GM12878 (cell line): ENCODE data around the gene S100A9. TPM values are rescaled to one million over a fixed set of nuclear protein-coding genes. Genes with fewer than 3 reads are reported as not detected.

Experiments used
- ATAC-seq: fragments of 200-7000 bp; cut with Tn5 transposase; 3 replicates; pipeline ENCODE4 v1.9.1; 2020; ENCODE audit warnings: mild to moderate bottlenecking, moderate library complexity
- BruUV-seq: library from RNA; stranded (reverse); fragments of 400-500 nt; replicated peaks from 2 replicates; lab custom pipeline; 2021; lab: Mats Ljungman, UMichigan
- CTCF ChIA-PET: fragments of 300-600 bp; sonication (Branson Sonifier 250); formaldehyde crosslinking; extraction: SDS; loops from one replicate; lab custom pipeline; 2021; ENCODE audit warnings: inconsistent platforms; lab: Yijun Ruan, JAX
- POLR2A ChIA-PET: fragments of 350-600 bp; formaldehyde crosslinking; extraction: SDS; loops from one replicate; lab custom pipeline; 2021; ENCODE audit warnings: inconsistent platforms; lab: Charles Lee
- RAD21 ChIA-PET: fragments of 300-600 bp; sonication (Branson Sonifier 250); formaldehyde crosslinking; loops from one replicate; lab custom pipeline; 2023; ENCODE audit warnings: antibody characterized with exemption; ENCODE audit not compliant: unreplicated experiment; lab: Charles Lee
- SMC1A ChIA-PET: fragments of 300-600 bp; sonication (Branson Sonifier 250); formaldehyde crosslinking; loops from one replicate; lab custom pipeline; 2023; ENCODE audit not compliant: unreplicated experiment, uncharacterized antibody; lab: Charles Lee
- DNase-seq: peaks from one replicate; pipeline ENCODE4 v3.0.0-alpha.2; 2011; ENCODE audit warnings: low read depth, low spot score
- FAIRE-seq: peaks from 3 replicates; lab custom pipeline; 2011; peaks lifted over from hg19 to GRCh38; lab: Jason Lieb, UNC
- H2AFZ ChIP-seq: 2 replicates; pipeline ENCODE4 v1.6.0; 2011; ENCODE audit warnings: low read depth, low read length, control low read depth; ENCODE audit not compliant: control insufficient read depth
- H3K27ac ChIP-seq: 2 replicates; pipeline ENCODE4 v1.5.1; 2011; ENCODE audit warnings: control low read depth; ENCODE audit not compliant: control insufficient read depth, insufficient read depth
- H3K27me3 ChIP-seq, 2 experiments: replicated peaks in 1 of 2; 2 replicates each; pipeline versions ENCODE4 v1.6.0 to v1.6.1; 2011; ENCODE audit warnings: low read length in 1 of 2; ENCODE audit not compliant: control insufficient read depth in 2 of 2, insufficient read depth in 2 of 2
- H3K36me3 ChIP-seq, 2 experiments: 2 replicates each; pipeline ENCODE4 v1.5.1; 2011; ENCODE audit warnings: low read length in 1 of 2; ENCODE audit not compliant: control insufficient read depth in 2 of 2, insufficient read depth in 2 of 2
- H3K4me1 ChIP-seq: 2 replicates; pipeline ENCODE4 v1.6.1; 2011; ENCODE audit warnings: mild to moderate bottlenecking, low read length, moderate library complexity, mixed read lengths; ENCODE audit not compliant: control insufficient read depth, insufficient read depth
- H3K4me2 ChIP-seq: 2 replicates; pipeline ENCODE4 v1.6.0; 2011; ENCODE audit warnings: control low read depth; ENCODE audit not compliant: control insufficient read depth, insufficient read depth
- H3K4me3 ChIP-seq: fragments of 200-600 bp; sonication (generic); 2 replicates; pipeline ENCODE4 v1.5.1; 2016
- H3K79me2 ChIP-seq: 2 replicates; pipeline ENCODE4 v1.6.0; 2011; ENCODE audit warnings: low read length; ENCODE audit not compliant: control insufficient read depth, insufficient read depth
- H3K9ac ChIP-seq: 2 replicates; pipeline ENCODE4 v1.8.0; 2011; ENCODE audit warnings: low read length, control low read depth, mixed read lengths; ENCODE audit not compliant: control insufficient read depth, insufficient read depth
- H3K9me3 ChIP-seq: replicated peaks from 3 replicates; pipeline ENCODE4 v1.5.1; 2011; ENCODE audit warnings: mild to moderate bottlenecking, low read length; ENCODE audit not compliant: control insufficient read depth, insufficient read depth
- H4K20me1 ChIP-seq: 2 replicates; pipeline ENCODE4 v1.6.0; 2011; ENCODE audit not compliant: control insufficient read depth, insufficient read depth
- BACH1 ChIP-seq: fragments of 450-650 bp; IDR thresholded peaks from 2 replicates; pipeline ENCODE4 v1.6.1; 2017; ENCODE audit warnings: mild to moderate bottlenecking, borderline replicate concordance
- BCL3 ChIP-seq: IDR thresholded peaks from 2 replicates; pipeline ENCODE4 v1.6.1; 2011; ENCODE audit warnings: borderline replicate concordance, low read depth, mild to moderate bottlenecking, moderate library complexity, low read length; ENCODE audit not compliant: insufficient read depth, poor library complexity, severe bottlenecking
- ELK1 ChIP-seq: IDR thresholded peaks from 2 replicates; pipeline ENCODE4 v1.6.1; 2012; ENCODE audit warnings: low read depth, low read length, improper control_type of control experiment
- GATAD2B ChIP-seq: fragments of 450-650 bp; conservative IDR thresholded peaks from 2 replicates; pipeline ENCODE4 v1.6.1; 2017; ENCODE audit warnings: low read depth, mild to moderate bottlenecking, moderate library complexity
- HCFC1 ChIP-seq: fragments of 150-350 bp; IDR thresholded peaks from 2 replicates; pipeline ENCODE4 v1.6.1; 2014; ENCODE audit warnings: low read length
- IKZF1 ChIP-seq: fragments of 450-650 bp; conservative IDR thresholded peaks from 2 replicates; pipeline ENCODE4 v1.6.1; 2017; ENCODE audit warnings: antibody characterized with exemption, mild to moderate bottlenecking
- IKZF2 ChIP-seq, 2 experiments: fragments of 450-650 bp; IDR thresholded peaks; 2 replicates each; pipeline ENCODE4 v1.6.1; 2017; ENCODE audit warnings: mild to moderate bottlenecking in 2 of 2, moderate library complexity in 2 of 2
- MEF2A ChIP-seq: IDR thresholded peaks from 2 replicates; pipeline ENCODE4 v1.6.1; 2011; ENCODE audit warnings: low read depth, mild to moderate bottlenecking, low read length, moderate library complexity; ENCODE audit not compliant: insufficient read depth
- NFXL1 ChIP-seq: fragments of 450-650 bp; IDR thresholded peaks from 2 replicates; pipeline ENCODE4 v1.6.1; 2017; ENCODE audit warnings: antibody characterized with exemption, mild to moderate bottlenecking, borderline replicate concordance
- NRF1 ChIP-seq: conservative IDR thresholded peaks from 2 replicates; pipeline ENCODE4 v1.6.1; 2011; ENCODE audit warnings: mild to moderate bottlenecking, low read depth, low read length, improper control_type of control experiment
- PBX3 ChIP-seq: IDR thresholded peaks from 2 replicates; pipeline ENCODE4 v1.6.1; 2011; ENCODE audit warnings: mild to moderate bottlenecking, low read depth, low read length, moderate library complexity; ENCODE audit not compliant: insufficient replicate concordance
- POLR2AphosphoS5 ChIP-seq: IDR thresholded peaks from 2 replicates; pipeline ENCODE4 v1.6.1; 2011; ENCODE audit warnings: mild to moderate bottlenecking, low read length, inconsistent platforms
- SIN3A ChIP-seq: IDR thresholded peaks from 2 replicates; pipeline ENCODE4 v1.6.1; 2012; ENCODE audit warnings: low read depth, low read length, improper control_type of control experiment
- SPI1 ChIP-seq: IDR thresholded peaks from 2 replicates; pipeline ENCODE4 v1.6.1; 2011; ENCODE audit warnings: low read depth, mild to moderate bottlenecking, low read length, moderate library complexity, borderline replicate concordance; ENCODE audit not compliant: insufficient read depth
- YBX1 ChIP-seq: fragments of 450-650 bp; IDR thresholded peaks from 2 replicates; pipeline ENCODE4 v1.6.1; 2016; ENCODE audit warnings: antibody characterized with exemption
- ZBTB4 ChIP-seq: fragments of 450-650 bp; formaldehyde crosslinking; IDR thresholded peaks from 2 replicates; pipeline ENCODE4 v1.4.0; 2022; ENCODE audit warnings: mild to moderate bottlenecking, moderate library complexity
- ZNF207 ChIP-seq: fragments of 450-650 bp; IDR thresholded peaks from 2 replicates; pipeline ENCODE4 v1.6.1; 2014; ENCODE audit warnings: antibody characterized with exemption, mild to moderate bottlenecking, borderline replicate concordance
- ZNF622 ChIP-seq: fragments of 450-650 bp; IDR thresholded peaks from 2 replicates; pipeline ENCODE4 v1.6.1; 2017; ENCODE audit warnings: mild to moderate bottlenecking, inconsistent platforms
- WGBS: methylation state at CpG from one replicate; pipeline ENCODE4 v1.1.6; 2016; ENCODE audit warnings: low lambda C conversion rate; ENCODE audit not compliant: insufficient replicate concordance, insufficient coverage; ENCODE audit errors: missing lambda C conversion rate; 5-methylcytosine and 5-hydroxymethylcytosine counted together
- in situ Hi-C: fragments of 300-500 bp; cut with MboI; formaldehyde crosslinking; loops from 9 replicates; pipeline ENCODE4 v1.14.3; 2018; ENCODE audit warnings: mixed read lengths
- intact Hi-C: fragments of 100-400 bp; cut with micrococcal nuclease; formaldehyde crosslinking; loops from one replicate; pipeline ENCODE4 v1.14.2; 2022; ENCODE audit not compliant: unreplicated experiment
- polyA plus RNA-seq, 11 experiments: library from polyadenylated mRNA; depleted of rRNA in 4 of 11; unstranded in 6 of 11; stranded (reverse) in 5 of 11; fragments of >200 nt; fragmentation: Nextera tagmentation in 4 of 11; fragmentation: Illumina TruSeq in 1 of 11; extraction: Ambion mirVana in 4 of 11; extraction: Trizol in 1 of 11; gene quantifications; 1 replicate in 1 of 11; 2 replicates in 10 of 11; pipeline versions ENCODE4 v1.2.1 to v1.2.3, GENCODE V29; 2011 to 2016; ENCODE audit warnings: inconsistent platforms in 2 of 11, missing spikeins in 2 of 11, low read depth in 1 of 11
- total RNA-seq, 4 experiments: library from RNA; depleted of rRNA in 3 of 4; stranded (reverse); fragments of >200 nt in 3 of 4; fragmentation: Illumina TruSeq in 1 of 4; extraction: Trizol in 1 of 4; gene quantifications; 2 replicates each; pipeline versions ENCODE4 v1.2.1 to v1.2.3, GENCODE V29; 2013 to 2021

Gene S100A9
- total and polyA plus RNA-seq, 10 of the 15 experiments (the other 5 are each of a cell fraction or from before 2014, with no cell fraction given), result 0.22 to 1.7 (median 0.49) TPM; not detected in 3

- DNase-seq (no peak), ATAC-seq (no peak)
- SMC1A ChIA-PET, result no interaction called here
- Histone ChIP-seq H3K4me2 (no peak overlapping the region), H3K4me1 (no peaks in the 10 kb centered on the region), H3K27me3 (peaks cover 0 to 4% of the 10 kb centered on the region in 2 experiments; a peak in 2 of 4 replicates)
- POLR2A ChIA-PET, result interaction anchor here (0.6 kb wide), 1 partner anchor 137 kb away, joined by 7 read pairs; no protein-coding TSS in a partner anchor
- no peak for TF ChIP-seq IKZF1
- TF ChIP-seq ZNF207, result no peak
- TF ChIP-seq ZBTB4 (CRISPR knock-in tag), result no peak
- TF ChIP-seq ZNF622, result no peak
- no peak for TF ChIP-seq BACH1
- no peak for TF ChIP-seq PBX3
- TF ChIP-seq NRF1, result no peak
- no peak for TF ChIP-seq IKZF2 (IDR thresholded peaks at IDR 0.05)
- no peak for TF ChIP-seq YBX1
- TF ChIP-seq NFXL1, result no peak
- no peak for TF ChIP-seq POLR2AphosphoS5
- TF ChIP-seq SIN3A, result no peak
- no peak for TF ChIP-seq HCFC1
- TF ChIP-seq MEF2A, result no peak
- no peak for TF ChIP-seq BCL3
- TF ChIP-seq ELK1, result no peak
- TF ChIP-seq SPI1, result no peak
- TF ChIP-seq GATAD2B, result no peak
- TF ChIP-seq, all 136 proteins: peak for 0
- no peaks in the 10 kb centered on the region for H3K36me3 ChIP-seq
- H3K79me2 ChIP-seq, result no peaks in the 10 kb centered on the region
- BruUV-seq, result no TSS peak
- intact Hi-C loops, result no loop called here
- no peak overlapping the region for H2AFZ ChIP-seq
- no peak overlapping the region for H3K9ac ChIP-seq
- H4K20me1 ChIP-seq, result no peaks in the 10 kb centered on the region
- in situ Hi-C loops, result no loop called here
- H3K9me3 ChIP-seq, result no peaks in the 10 kb centered on the region
- H3K27ac ChIP-seq, result no peak overlapping the region
- ChIA-PET CTCF (no interaction called here), RAD21 (no interaction called here)
- FAIRE-seq, result no peak
- 30% methylated on average over 4 of the region's 4 CpGs for WGBS
- no peak overlapping the region for H3K4me3 ChIP-seq
Measured at GRCh38 chr1:153387001-153387400, 29.3 kb downstream of the S100A9 start.
